Activated naive CD4-positive, alpha-beta T cell treated with anti-CD3 and anti-CD28 coated beads, Interleukin-2, amount 10 ng/mL, durations not matched to agents 7 days and 5 days (primary cell): ENCODE measurements around the gene CACHD1.

ENCODE experiments used
- CTCF ChIA-PET: fragments of 350-600 bp; sonication (Branson Sonifier 250); formaldehyde crosslinking; loops from one replicate; lab custom pipeline; 2021; ENCODE audit warnings: antibody characterized with exemption; lab: Charles Lee
- DNase-seq: peaks from one replicate; pipeline ENCODE4 v3.0.0-alpha.2; 2020
- H3K27ac Mint-ChIP-seq: one replicate; pipeline ENCODE4 v1.8.0; 2021; ENCODE audit warnings: mild to moderate bottlenecking, moderate library complexity, mixed read lengths
- H3K27me3 Mint-ChIP-seq: one replicate; pipeline ENCODE4 v1.8.0; 2021; ENCODE audit warnings: mild to moderate bottlenecking, mixed read lengths
- H3K36me3 Mint-ChIP-seq: one replicate; pipeline ENCODE4 v1.8.0; 2021; ENCODE audit warnings: mixed read lengths
- H3K4me1 Mint-ChIP-seq: one replicate; pipeline ENCODE4 v1.8.0; 2021; ENCODE audit warnings: mixed read lengths
- H3K4me3 Mint-ChIP-seq: one replicate; pipeline ENCODE4 v1.8.0; 2021; ENCODE audit warnings: mild to moderate bottlenecking, moderate library complexity, mixed read lengths
- H3K9me3 Mint-ChIP-seq: one replicate; pipeline ENCODE4 v1.8.0; 2021; ENCODE audit warnings: mixed read lengths

CACHD1 gene

DNA sequence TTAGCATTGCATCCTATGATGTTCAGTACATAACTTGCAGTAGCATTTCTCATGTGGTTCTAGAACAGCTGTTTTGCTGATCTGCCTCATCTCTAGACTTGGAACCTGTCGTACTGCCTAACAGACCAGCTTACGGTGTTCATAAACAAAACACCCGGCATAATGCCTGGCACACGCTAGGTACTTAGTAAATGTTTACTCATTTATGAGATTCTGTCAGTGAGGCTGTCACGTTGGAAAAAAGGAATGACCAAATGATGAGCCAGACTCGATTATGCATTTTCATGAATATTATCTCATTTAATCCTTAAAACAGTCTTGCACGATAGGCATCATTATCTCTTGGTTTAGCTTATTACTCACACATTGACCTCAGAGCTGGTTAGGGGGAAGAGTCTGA is 46.4 kb downstream of the CACHD1 start:
- no peaks in the 10 kb centered on the region for H3K4me1 Mint-ChIP-seq
- no peak overlapping the region for H3K4me3 Mint-ChIP-seq
- no peak overlapping the region for H3K27ac Mint-ChIP-seq
- CTCF ChIA-PET: no interaction called here
- H3K36me3 Mint-ChIP-seq: no peaks in the 10 kb centered on the region
- H3K27me3 Mint-ChIP-seq: peaks cover 4% of the 10 kb centered on the region
- DNase-seq: no peak
- no peaks in the 10 kb centered on the region for H3K9me3 Mint-ChIP-seq

DNA sequence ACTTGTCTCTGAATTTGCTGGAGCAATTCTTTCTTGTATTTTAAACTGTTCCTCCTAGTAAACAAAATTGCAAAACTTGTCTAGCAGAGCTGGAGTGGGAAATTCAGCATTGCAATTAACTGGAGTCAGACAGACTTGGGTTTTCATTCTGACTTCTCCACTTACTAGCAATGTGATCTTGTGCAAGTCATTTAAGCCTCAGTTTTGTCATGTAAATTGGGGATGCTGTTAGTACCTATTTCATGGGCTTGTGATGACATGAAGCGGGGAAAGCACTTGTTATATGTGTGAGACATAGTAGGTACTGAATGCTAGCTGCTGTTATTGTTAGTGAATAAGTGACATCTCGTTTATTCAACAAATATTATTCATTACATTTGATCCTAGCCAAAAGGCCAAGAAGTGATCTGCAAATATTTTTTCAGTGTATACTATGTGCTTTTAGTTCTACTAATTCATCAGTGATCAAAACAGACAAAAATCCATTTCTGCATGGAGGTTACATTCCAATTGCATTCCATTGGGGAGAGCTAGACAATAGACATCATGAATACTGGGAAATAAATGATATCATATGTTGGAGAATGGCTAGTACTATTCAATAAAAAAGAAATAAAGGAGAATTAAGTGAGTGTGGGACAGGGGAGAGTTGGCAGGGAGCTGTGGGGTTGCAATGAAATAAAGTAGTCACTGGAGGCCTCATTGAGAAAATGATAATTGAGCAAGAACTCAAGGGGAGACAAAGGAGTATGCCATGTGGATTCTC is 47.1 kb downstream of the CACHD1 start:
- Mint-ChIP-seq H3K36me3 (no peaks in the 10 kb centered on the region), H3K4me1 (no peaks in the 10 kb centered on the region), H3K27ac (peak overlapping the region; percentile 15), H3K9me3 (no peaks in the 10 kb centered on the region), H3K27me3 (peaks cover 4% of the 10 kb centered on the region), H3K4me3 (no peak overlapping the region)
- CTCF ChIA-PET: no interaction called here
- DNase-seq: no peak

DNA sequence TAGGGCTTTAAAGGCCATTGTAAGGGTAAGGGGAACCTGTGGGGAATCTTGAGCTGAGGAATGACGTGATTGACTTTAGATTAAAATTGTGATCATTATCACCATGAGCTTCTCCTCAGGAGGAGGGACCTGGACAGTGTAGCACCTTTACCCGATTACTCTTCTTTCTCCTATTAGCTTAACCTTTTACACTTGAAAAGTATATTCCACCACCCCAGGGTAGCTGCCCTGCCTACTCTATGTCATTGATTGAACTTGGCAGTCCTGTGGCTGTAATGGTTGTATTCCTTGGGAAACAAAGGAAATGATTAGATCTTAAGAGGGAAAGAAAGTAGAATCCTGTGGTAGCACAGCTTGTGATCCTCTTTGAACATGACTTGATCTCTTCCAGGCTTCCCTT is 47.7 kb downstream of the CACHD1 start:
- Mint-ChIP-seq H3K27me3 (peaks cover 4% of the 10 kb centered on the region), H3K4me3 (no peak overlapping the region), H3K9me3 (no peaks in the 10 kb centered on the region), H3K27ac (peak overlapping the region; percentile 15), H3K4me1 (no peaks in the 10 kb centered on the region), H3K36me3 (no peaks in the 10 kb centered on the region)
- DNase-seq: no peak
- CTCF ChIA-PET: no interaction called here

DNA sequence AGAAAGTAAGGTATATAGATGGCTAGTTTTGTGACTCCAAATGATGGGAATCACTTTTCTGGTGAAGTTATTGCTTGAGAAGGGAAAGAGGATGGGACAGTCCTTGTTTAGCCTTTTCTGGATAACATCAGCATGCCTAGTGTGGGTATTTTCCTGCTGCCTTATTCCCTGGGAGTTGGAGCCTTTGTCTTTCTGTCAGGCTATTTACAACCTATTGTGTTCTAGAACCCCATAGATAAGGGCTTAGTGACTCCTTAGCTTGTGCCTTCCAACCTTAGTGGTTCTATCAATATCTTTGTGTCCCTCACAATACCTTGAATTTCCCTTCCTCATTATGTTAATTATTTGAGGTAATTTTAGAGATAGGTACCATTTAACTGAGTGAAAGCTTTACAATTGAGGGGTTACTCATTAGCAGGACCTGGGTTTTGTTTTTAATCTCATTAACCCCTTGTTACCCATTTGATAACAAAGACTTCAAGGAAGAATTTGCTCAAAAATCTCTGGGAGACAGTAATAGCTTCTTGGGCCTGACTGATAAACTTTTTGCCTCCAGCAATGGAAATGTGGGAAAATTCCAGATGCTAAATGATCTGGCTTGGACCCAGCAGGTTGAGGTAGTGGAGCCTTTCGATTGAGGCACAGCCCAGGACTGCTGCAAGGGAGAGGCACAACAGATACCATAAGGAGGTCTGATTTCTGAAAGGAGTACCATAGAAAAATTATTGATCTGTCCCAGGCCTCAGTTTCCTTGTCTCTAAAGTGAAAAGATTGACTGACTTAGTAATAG is 49.0 kb downstream of the CACHD1 start:
- no peak for DNase-seq
- CTCF ChIA-PET: interaction anchor here (0.9 kb wide), 1 partner anchor 73 kb away, joined by 3 read pairs; no protein-coding TSS in a partner anchor
- H3K36me3 Mint-ChIP-seq: no peaks in the 10 kb centered on the region
- no peaks in the 10 kb centered on the region for H3K4me1 Mint-ChIP-seq
- no peaks in the 10 kb centered on the region for H3K9me3 Mint-ChIP-seq
- H3K27ac Mint-ChIP-seq: no peak overlapping the region
- H3K4me3 Mint-ChIP-seq: no peak overlapping the region
- peaks cover 7% of the 10 kb centered on the region for H3K27me3 Mint-ChIP-seq

DNA sequence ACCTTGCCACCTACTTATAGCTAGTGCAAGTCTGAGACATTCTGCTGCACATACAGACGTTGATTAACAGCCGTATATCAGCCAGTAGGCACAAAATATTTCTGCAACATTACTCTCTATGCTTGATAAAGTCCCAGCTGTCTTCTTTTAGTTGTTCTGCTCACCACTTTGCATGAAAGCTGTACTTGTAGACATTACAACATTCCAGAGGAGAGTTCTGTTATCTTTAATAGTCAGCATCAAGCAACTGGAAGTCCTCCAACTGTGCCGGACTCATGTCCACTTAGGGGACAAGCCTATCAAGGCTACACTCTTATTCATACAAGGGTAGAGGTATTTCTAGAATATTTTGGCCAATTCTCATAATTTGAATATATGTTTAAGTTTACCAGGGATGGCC is 50.0 kb downstream of the CACHD1 start:
- Mint-ChIP-seq H3K4me3 (no peak overlapping the region), H3K27ac (no peak overlapping the region), H3K9me3 (no peaks in the 10 kb centered on the region), H3K27me3 (peaks cover 7% of the 10 kb centered on the region), H3K4me1 (no peaks in the 10 kb centered on the region), H3K36me3 (no peaks in the 10 kb centered on the region)
- no peak for DNase-seq
- CTCF ChIA-PET: interaction anchor here (0.9 kb wide), 1 partner anchor 72 kb away, joined by 3 read pairs; no protein-coding TSS in a partner anchor

DNA sequence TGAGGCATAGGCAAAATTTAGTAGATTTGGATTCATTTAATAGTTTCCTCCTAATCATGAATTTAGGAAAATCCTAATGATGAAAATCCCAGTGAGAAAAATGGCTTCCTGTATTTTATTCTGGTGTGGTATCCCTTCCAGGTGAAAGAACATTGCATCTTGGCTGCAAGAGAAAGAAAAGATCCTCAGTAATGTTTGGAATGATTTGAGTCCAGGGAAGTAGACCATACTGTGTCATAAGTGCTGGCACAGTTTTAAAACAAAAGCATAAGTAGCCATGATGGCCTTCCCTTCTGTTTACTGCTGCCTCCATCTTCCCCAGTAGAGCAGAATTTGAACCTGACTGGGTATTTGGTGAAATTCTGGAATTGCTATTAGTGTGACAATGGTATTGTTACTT is 52.8 kb downstream of the CACHD1 start:
- H3K4me3 Mint-ChIP-seq: no peak overlapping the region
- no peaks in the 10 kb centered on the region for H3K9me3 Mint-ChIP-seq
- DNase-seq: no peak
- H3K4me1 Mint-ChIP-seq: peaks cover 8% of the 10 kb centered on the region
- H3K27me3 Mint-ChIP-seq: peaks cover 3% of the 10 kb centered on the region
- no peak overlapping the region for H3K27ac Mint-ChIP-seq
- CTCF ChIA-PET: no interaction called here
- H3K36me3 Mint-ChIP-seq: no peaks in the 10 kb centered on the region

DNA sequence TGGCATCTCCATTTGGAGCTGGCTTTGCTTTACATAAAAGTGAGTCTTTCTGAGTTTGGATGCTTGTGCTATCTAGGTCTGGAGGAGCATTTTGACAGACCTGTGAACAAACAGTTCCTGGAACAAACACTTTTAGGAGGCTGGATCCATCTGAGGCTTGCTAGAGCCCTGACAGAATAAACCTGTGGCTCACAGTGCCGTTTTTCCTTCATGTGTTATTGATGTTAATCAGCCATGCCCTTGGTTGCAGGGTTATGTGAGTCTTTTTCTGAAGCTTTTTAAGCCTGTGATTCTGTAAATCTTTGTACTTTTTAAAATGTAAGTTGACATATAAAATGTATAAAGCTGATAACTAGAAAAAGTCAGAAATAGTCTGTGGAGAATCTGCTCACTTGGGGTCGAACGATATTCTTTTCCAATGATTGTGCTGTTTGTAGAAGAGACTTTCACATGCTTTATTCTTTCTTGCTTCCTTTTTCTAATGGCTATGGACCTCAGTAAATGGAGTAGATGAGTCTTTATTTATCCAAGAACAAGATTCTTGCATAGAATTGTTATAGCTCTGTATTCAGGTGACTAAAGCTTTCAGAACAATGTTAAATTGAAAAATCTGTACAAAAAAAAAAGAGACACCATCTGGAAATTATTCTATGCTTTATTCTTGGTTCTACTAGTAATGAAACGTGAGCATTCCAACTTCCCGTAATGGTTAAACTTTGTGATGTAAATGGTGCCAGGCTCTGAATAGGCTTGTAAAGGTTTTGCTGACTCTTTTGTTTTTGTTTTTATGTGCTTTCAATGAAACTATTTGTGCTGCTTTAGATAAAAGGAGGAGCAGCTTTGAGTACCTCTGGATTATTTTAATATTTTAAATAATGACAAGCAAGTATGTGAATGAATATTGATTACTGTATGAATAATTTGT is 53.7 kb downstream of the CACHD1 start:
- no peaks in the 10 kb centered on the region for H3K9me3 Mint-ChIP-seq
- H3K27ac Mint-ChIP-seq: no peak overlapping the region
- H3K27me3 Mint-ChIP-seq: peaks cover 3% of the 10 kb centered on the region
- CTCF ChIA-PET: no interaction called here
- no peak overlapping the region for H3K4me3 Mint-ChIP-seq
- no peak for DNase-seq
- peaks cover 10% of the 10 kb centered on the region for H3K4me1 Mint-ChIP-seq
- no peaks in the 10 kb centered on the region for H3K36me3 Mint-ChIP-seq

DNA sequence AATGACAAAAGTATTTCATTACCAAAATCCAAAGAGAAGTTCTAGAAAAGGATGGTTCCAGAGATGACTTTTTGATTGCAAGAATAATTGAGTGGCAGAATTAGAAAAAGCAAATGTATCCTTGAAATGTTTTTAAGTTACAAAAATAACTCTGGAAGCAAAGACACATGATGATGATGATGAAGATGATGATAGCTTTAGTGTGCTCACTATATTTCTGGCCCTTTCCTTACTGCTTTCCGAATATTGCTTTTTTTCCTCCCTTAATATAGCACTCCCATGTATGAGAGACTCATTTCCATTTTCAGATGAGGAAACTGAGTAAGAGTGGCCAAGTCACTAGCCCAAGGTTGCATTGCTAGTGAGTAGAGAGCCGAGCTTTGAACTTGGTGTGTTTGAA is 54.7 kb downstream of the CACHD1 start:
- peaks cover 3% of the 10 kb centered on the region for H3K27me3 Mint-ChIP-seq
- H3K36me3 Mint-ChIP-seq: no peaks in the 10 kb centered on the region
- CTCF ChIA-PET: no interaction called here
- H3K4me1 Mint-ChIP-seq: peaks cover 10% of the 10 kb centered on the region
- H3K9me3 Mint-ChIP-seq: no peaks in the 10 kb centered on the region
- DNase-seq: no peak
- no peak overlapping the region for H3K4me3 Mint-ChIP-seq
- no peak overlapping the region for H3K27ac Mint-ChIP-seq

DNA sequence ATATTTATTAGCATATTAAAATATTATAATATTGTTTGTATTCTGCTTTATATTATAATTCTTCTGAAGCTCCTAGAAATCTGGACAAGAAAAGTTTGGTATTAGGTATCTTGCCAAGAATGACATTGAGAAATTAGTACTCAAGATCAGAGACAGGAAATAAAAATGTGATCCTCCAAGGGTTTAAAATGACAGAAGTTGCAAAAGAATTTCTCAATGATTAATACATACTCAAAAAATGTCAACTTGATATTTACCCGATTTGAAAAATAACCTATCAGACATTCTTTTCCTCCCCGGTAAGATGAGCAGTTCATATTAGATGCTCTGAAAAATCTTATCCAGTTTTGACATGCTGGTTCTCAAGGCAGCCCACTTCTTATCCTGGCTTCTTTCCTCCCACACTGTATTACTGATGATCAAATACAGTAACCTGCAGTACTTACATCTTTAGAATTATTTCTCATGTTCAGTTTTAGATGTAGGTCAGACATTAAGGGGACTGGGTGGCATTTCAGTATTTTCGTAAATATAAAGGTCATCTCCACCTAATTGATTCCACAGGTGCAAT is 55.3 kb downstream of the CACHD1 start:
- Mint-ChIP-seq H3K27ac (no peak overlapping the region), H3K4me1 (peaks cover 10% of the 10 kb centered on the region), H3K9me3 (no peaks in the 10 kb centered on the region), H3K4me3 (no peak overlapping the region), H3K27me3 (peaks cover 3% of the 10 kb centered on the region), H3K36me3 (no peaks in the 10 kb centered on the region)
- DNase-seq: no peak
- CTCF ChIA-PET: no interaction called here

DNA sequence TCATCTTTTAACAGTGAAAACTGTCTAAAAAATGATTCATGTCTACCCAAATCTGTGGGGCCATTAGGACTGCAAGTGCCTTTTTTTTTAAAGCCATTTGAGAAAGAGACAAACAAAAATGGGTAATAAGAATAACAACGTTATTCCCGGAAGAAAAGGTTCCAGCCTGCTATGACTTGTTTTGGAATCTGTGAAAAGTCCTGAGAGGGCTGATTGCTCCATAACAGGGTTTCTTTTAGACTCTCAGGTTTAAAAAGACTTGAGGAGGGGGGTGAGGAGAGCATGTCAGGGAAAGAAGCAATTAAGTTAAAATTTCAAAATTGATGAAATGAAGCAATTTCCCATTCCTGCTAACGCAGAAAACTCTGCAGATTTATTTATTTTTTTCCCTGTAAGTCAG is 56.4 kb downstream of the CACHD1 start:
- CTCF ChIA-PET: no interaction called here
- Mint-ChIP-seq H3K27me3 (peaks cover 3% of the 10 kb centered on the region), H3K4me3 (no peak overlapping the region), H3K36me3 (no peaks in the 10 kb centered on the region), H3K27ac (no peak overlapping the region), H3K9me3 (no peaks in the 10 kb centered on the region), H3K4me1 (peaks cover 10% of the 10 kb centered on the region)
- no peak for DNase-seq

DNA sequence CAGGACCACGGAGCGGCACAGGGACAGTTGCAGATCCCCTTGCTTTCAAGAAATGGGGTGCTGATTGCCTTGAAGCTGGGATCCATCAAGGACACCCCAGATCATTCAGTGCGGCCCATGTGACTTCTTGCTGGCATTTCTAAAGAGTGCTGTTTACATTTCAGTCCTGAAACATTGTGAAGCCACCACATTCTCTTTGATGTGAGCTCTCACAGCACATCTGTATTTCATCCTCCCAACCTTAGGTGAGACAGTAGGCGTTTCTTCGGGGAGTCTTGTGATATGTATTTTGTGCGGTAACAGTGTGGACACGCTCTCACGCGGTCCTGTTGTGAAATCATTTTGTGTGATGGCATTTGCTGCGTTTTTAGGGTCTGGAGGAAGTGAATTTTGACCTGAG is 57.2 kb downstream of the CACHD1 start:
- no peak overlapping the region for H3K4me3 Mint-ChIP-seq
- CTCF ChIA-PET: no interaction called here
- H3K36me3 Mint-ChIP-seq: no peaks in the 10 kb centered on the region
- peak; percentile 24 for DNase-seq
- no peaks in the 10 kb centered on the region for H3K9me3 Mint-ChIP-seq
- H3K4me1 Mint-ChIP-seq: peaks cover 10% of the 10 kb centered on the region
- H3K27ac Mint-ChIP-seq: no peak overlapping the region
- H3K27me3 Mint-ChIP-seq: peaks cover 3% of the 10 kb centered on the region

DNA sequence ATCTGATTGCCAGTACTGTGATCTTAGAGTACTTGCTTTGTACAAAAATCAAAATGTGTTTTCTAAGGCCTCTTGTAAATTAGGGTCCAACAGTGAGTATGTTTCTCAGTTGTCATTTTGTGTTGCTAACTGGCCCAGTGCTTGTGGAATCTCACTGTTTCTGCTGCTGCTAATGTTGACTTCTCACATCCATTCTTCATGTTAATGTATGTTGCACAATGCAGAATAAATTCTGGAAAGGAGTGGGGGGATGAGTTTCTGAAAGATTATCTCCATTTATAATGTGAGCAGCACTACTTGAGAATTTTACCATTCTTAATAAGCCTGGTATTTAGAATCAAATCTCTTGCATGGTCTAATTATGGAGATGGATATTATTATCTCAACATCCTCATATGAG is 57.9 kb downstream of the CACHD1 start:
- CTCF ChIA-PET: no interaction called here
- no peak overlapping the region for H3K27ac Mint-ChIP-seq
- no peak overlapping the region for H3K4me3 Mint-ChIP-seq
- H3K27me3 Mint-ChIP-seq: peaks cover 3% of the 10 kb centered on the region
- H3K4me1 Mint-ChIP-seq: peaks cover 10% of the 10 kb centered on the region
- no peaks in the 10 kb centered on the region for H3K36me3 Mint-ChIP-seq
- no peaks in the 10 kb centered on the region for H3K9me3 Mint-ChIP-seq
- DNase-seq: no peak

DNA sequence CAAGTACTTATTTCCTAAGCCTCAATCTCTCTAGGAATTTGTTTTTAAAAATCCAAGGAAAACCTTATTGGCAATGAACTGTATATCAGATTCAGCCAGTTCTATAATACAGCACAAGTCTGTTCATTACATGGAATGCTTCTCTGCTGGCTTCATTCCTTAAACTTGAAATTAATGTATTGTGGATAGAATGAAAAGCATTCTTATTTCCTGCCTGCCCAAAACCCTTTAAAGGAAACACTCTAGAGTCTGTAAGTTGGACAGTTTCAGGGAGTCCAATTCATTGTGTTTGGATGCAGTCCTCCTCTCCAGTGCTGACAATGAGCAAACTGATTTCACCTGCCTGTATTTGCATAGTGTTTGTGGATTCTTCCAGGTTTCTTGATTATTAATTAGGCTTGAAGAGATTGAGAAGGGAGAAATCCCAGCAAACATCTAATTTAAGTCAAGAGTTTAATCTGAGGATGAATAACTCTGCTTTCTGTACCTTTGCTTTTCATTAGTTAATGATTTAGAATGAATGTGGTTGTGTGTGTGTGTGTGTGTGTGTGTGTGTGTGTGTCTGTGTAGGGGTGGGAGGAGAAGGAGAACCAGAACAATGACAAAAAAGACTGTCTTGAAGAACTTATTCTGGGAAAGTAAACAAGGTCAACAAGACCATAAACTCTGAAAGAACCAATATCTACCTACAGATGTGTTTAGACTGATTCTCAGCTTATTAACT is 61.2 kb downstream of the CACHD1 start:
- CTCF ChIA-PET: no interaction called here
- DNase-seq: no peak

More for the DNA sequence above, 61.2 kb downstream of the CACHD1 start:
- Mint-ChIP-seq H3K27ac (peak overlapping the region; percentile 1), H3K27me3 (no peaks in the 10 kb centered on the region), H3K9me3 (peaks cover 4% of the 10 kb centered on the region), H3K4me3 (no peak overlapping the region), H3K4me1 (peaks cover 10% of the 10 kb centered on the region), H3K36me3 (peaks cover 1% of the 10 kb centered on the region)
